NCI-H187 (cell line): ENCODE results near the gene WDTC1.

Source experiments
- DNase-seq, 2 experiments: peaks; one replicate each; lab custom pipeline; 2025; lab: John Stamatoyannopoulos, UW

Gene WDTC1

GRCh38 chr1:27335506-27336422 is 101.3 kb downstream of the WDTC1 start:
- no peak for DNase-seq

- DNase-seq: no peak
These were observed 102.3 kb downstream of the WDTC1 start for GRCh38 chr1:27336756-27337155.

DNA sequence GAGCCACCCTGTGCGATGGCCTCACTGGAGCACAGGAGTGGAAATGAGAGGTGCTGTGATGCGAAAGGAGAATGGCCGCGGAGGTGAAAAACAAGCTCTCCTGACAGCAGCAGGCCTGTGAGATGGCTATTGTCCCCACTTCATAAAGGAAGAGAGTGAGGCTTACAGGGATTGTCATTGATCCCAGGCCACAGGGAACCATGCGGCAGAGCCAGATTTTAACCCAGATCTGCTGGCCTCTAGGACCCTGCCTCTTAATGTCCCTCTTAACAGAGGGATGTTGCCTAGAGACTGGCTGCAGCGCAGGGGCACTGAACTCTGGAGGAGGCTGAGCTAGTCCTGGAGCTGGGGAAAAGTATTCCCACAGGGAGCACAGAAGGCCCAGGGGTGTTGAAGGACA is 104.3 kb downstream of the WDTC1 start:
- DNase-seq: no peak

DNA sequence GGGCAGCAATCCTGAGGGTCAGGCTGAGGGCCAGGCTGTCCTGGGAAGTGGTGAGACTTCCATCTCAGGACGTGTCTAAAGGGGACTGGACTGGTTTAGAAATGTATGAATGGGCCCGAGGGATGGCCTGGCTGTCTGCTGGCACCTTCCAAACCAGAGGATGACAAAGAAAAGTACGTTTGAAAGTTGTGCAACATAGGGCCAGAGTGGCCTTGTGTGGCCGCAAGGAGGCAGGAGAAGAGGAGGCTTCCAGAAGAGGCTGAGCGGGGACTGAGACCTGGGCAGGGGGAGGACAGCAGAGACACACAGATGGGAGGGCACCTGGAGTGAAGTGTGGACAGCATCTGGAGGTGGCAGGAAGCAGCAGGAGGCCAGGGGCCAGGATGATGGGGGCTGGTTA is 104.8 kb downstream of the WDTC1 start:
- no peak for DNase-seq

- DNase-seq: peak; percentile 45 to 72
These were observed 107.3 kb downstream of the WDTC1 start, which contains the start of gene SYTL1 for GRCh38 chr1:27341525-27342252. TSS of gene SYTL1 (plus strand) at chr1:27342022. CDS start at chr1:27345335, 3,313 bp downstream.

- DNase-seq: peak in 1 of 2 experiments; percentile 11
These were observed 108.0 kb downstream of the WDTC1 start for GRCh38 chr1:27342391-27342777.

GRCh38 chr1:27342778-27343638 is 108.6 kb downstream of the WDTC1 start:
- DNase-seq: peak; percentile 44 to 51

- DNase-seq: no peak
These were observed 109.2 kb downstream of the WDTC1 start for GRCh38 chr1:27343639-27344025.

DNA sequence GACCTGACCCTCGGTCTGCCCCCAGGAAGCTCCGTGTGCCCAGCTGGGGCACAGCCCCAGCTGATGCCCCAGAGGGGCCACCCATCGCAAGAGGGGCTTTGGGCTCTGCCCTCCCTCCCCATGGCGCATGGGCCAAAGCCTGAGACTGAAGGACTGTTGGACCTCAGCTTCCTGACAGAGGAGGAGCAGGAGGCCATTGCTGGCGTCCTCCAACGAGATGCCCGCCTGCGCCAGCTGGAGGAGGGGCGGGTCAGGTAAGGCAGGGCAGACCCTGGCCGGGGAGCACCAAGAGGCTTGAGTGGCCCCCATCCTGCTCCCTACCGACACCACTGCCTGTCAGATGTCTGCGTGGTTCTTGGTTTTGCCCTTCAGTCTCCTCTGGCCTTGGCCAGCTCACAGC is 110.8 kb downstream of the WDTC1 start:
- no peak for DNase-seq

DNA sequence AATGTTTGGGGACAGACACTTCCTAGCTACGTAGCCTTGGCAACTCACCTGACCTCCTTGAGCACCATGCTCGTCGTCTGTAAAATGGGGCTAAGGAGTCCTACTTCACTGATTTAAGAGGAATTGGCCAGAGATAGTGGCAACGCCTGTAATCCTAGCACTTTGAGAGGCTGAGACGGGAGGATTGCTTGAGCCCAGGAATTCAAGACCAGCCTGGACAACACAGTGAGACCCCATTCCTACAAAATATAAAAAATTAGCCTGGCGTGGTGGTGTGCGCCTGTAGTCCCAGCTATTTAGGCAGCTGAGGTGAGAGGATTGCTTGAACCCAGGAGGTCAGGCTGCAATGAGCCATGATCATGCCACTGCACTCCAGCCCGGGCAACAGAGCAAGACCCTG is 111.9 kb downstream of the WDTC1 start:
- no peak for DNase-seq

GRCh38 chr1:27346991-27347624 is 112.7 kb downstream of the WDTC1 start:
- DNase-seq: no peak

- DNase-seq: peak; percentile 57 to 82
These were observed 114.7 kb downstream of the WDTC1 start for GRCh38 chr1:27348861-27349783.

DNA sequence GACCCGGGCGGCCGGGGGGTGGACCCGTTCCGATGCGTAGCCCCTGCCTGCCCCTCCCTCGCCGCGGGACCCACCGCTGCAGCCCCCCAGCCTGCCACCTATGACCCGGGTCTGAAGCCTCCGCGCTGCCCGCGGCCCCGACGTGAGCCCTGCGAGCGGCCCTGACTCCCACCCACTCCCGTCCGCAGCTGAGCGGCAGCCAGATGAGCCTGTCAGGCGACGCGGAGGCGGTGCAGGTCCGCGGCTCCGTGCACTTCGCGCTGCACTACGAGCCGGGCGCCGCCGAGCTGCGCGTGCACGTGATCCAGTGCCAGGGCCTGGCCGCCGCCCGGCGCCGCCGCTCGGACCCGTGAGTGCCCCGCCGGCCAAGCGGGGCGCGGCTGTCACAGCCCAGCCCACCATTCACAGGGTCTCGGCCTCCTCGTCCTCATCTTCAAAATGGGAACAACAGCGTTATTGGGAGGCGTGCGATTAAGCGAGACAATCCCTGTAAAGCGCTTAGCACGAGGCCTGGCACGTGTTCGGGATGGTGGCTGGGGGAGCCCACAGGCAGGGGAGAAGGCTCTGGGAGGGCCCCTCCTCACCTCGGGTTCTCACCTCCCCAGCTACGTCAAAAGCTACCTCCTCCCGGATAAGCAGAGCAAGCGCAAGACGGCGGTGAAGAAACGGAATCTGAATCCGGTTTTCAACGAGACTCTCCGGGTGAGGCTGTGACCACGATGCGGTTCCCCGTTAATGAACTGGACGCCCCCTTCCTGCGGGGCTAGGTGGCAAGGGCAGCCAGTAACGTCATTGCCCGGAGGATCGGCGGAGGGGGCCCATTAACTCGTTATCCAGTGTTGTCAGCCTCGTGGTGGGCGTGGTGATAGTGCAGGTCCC is 115.6 kb downstream of the WDTC1 start:
- DNase-seq: peak; percentile 57 to 68

DNA sequence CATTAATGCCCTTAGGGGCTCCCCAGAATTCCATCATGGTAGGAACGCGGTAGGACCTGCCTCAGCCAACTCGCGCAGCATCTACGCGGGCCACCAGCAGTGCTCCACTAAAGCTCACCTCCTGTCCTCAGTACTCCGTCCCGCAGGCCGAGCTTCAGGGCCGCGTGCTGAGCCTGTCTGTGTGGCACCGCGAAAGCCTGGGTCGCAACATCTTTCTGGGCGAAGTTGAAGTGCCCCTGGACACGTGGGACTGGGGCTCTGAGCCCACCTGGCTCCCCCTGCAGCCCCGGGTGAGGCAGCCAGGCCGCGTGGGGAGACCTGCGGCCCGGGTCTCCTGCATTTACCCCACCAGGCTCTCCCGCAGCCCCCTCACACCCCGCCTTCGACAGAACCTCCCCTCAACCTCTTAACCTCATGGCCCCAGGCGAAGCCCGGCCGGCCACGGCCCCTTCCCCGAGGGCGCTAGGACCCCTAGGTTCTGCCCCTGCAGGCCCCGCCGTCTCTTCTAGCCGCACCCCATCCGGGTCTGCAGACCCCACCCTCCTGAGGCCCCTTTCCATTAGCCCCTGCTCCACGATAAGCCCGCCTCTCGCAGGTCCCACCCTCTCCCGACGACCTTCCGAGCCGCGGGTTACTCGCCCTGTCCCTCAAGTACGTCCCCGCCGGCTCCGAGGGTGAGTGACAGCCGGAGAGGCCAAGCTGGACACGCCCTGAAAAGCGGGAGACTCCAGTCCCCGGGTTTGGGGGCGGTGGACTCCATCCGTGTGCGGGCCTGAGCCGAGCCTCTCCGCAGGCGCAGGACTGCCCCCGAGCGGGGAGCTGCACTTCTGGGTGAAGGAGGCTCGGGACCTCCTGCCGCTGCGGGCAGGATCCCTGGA is 116.5 kb downstream of the WDTC1 start:
- no peak for DNase-seq

- DNase-seq: no peak
These were observed 117.2 kb downstream of the WDTC1 start for GRCh38 chr1:27351541-27352107.

DNA sequence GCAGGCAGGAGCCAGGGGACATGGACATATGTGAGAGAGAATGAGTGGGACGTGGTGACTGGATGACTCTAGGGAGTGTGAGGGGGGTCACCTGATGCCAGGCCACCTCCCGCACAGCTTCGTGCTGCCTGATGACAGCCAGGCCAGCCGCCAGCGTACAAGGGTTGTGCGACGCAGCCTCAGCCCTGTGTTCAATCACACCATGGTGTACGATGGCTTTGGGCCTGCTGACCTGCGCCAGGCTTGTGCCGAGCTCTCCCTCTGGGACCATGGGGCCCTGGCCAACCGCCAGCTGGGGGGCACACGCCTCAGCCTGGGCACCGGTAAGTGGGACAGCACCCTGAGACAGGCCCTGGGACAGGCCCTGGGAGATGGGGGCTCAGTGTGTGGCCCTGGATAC is 118.7 kb downstream of the WDTC1 start:
- DNase-seq: no peak

DNA sequence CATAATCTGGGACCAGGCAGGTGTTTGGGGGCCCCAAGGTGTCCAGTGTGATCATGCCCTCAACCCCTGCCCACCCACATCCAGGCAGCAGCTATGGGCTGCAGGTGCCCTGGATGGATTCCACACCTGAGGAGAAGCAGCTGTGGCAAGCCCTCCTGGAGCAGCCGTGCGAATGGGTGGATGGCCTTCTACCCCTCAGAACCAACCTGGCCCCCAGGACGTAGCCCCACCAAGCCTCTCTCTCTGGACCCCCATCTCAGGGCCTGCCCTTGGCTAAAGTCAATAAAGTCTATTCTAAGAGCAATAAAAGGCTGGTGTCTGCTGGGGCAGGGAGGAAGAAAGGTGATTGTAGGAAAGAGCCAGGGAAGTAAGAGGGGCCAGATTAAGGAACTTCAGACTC is 119.2 kb downstream of the WDTC1 start:
- no peak for DNase-seq

DNA sequence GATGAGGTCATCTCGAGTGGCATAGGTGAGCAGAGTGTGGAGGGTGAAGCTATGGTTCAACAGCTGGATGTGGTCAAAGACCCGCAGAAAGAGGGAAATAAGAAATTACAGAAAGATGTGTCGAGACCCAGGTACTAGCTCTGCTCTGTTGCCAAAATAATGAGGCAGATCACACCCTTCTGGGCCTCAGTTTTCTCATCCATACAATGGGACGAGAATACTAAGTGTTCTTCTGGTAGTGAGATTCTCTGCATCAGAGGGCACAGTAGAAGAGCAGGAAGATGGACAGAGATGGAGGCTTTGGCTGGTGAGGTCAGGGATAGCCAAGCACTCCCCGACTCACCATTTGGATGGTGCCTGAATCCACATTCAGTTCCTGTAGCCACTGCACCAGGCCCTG is 121.3 kb downstream of the WDTC1 start:
- no peak for DNase-seq
